ENCODE data around the gene JAKMIP2.

DNA sequence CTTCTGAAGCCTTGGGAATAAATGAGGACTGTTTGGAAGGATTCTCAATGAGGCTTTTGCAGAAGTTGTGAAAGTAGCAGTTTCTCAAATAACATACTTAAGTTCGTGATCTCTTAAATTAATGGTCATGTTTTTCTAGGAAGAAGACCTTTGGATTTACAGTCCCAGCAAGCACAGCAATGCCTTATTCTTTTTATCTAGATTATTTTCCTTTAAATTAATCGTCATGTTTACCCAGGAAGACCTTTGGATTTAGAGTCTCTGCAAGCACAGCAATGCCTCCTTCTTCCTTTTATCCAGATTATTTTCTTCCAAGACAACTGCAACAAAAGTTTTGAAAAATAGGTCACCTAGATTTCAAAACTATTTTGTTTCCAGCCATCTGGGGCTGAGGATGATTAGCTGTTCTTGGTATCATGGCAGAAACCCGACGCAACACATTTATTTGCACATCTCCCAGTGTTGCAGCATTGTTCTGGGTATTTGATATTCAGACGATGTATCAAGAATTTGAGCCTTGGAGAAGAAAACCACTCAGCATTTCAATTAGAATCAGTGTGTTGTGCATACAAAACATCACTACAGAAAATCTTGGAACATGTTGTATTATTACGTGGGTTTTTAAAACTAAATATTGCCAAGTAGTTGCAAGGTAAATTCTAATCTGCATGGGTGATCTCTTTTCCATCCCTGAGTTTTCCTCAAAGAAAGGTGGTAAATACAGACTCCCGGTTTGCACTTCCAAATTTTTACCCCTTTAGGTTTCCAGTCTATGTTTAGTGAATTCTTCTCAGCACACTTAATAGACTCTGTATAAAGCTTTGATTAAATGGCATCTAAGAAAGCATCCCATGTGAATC is 50.9 kb downstream of the JAKMIP2 start:
- TF ChIP-seq RAD21 (IDR thresholded peaks at IDR 0.05; ENCODE audit: low read depth) (no peak), CREB1 (IDR thresholded peaks at IDR 0.05; ENCODE audit: low read depth) (no peak), TCF12 (IDR thresholded peaks at IDR 0.05; ENCODE audit: low read depth) (no peak), TAF1 (IDR thresholded peaks at IDR 0.05; ENCODE audit: low read depth) (no peak), YY1 (IDR thresholded peaks at IDR 0.05; ENCODE audit: low read depth) (no peak), FOXM1 (IDR thresholded peaks at IDR 0.05; ENCODE audit: borderline replicate concordance, low read depth) (no peak)
- TF ChIP-seq, protein P1, sequence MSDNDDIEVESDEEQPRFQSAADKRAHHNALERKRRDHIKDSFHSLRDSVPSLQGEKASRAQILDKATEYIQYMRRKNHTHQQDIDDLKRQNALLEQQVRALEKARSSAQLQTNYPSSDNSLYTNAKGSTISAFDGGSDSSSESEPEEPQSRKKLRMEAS (IDR thresholded peaks at IDR 0.05): no peak
- TF ChIP-seq, protein P2, sequence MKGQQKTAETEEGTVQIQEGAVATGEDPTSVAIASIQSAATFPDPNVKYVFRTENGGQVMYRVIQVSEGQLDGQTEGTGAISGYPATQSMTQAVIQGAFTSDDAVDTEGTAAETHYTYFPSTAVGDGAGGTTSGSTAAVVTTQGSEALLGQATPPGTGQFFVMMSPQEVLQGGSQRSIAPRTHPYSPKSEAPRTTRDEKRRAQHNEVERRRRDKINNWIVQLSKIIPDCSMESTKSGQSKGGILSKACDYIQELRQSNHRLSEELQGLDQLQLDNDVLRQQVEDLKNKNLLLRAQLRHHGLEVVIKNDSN (IDR thresholded peaks at IDR 0.05): no peak

Measured in Ishikawa (cell line).